NCI-H187 treated with DMSO at 0.1 percent for 48 hours (cell line): ENCODE measurements around the gene DIPK2A.

Source experiments
- DNase-seq: peaks from one replicate; lab custom pipeline; 2025; lab: John Stamatoyannopoulos, UW

Gene DIPK2A

GRCh38 chr3:143974271-143975238 lies 2.9 kb downstream of the DIPK2A start:
- DNase-seq = no peak

- DNase-seq = no peak
Measured at GRCh38 chr3:143975554-143976152, 4.0 kb downstream of the DIPK2A start.

GRCh38 chr3:143977341-143978262 lies 6.0 kb downstream of the DIPK2A start:
- no peak for DNase-seq

GRCh38 chr3:143978263-143978631 lies 6.6 kb downstream of the DIPK2A start:
- DNase-seq = no peak

GRCh38 chr3:143979041-143979440 lies 7.4 kb downstream of the DIPK2A start:
- DNase-seq = no peak

- no peak for DNase-seq
Measured at GRCh38 chr3:143979813-143980212, 8.2 kb downstream of the DIPK2A start.

GRCh38 chr3:143988306-143988705 lies 16.7 kb downstream of the DIPK2A start:
- no peak for DNase-seq

- no peak for DNase-seq
Measured at GRCh38 chr3:143989461-143989860, 17.8 kb downstream of the DIPK2A start.

GRCh38 chr3:143991713-143992112 lies 20.1 kb downstream of the DIPK2A start:
- no peak for DNase-seq

- no peak for DNase-seq
Measured at GRCh38 chr3:143998266-143998665, 26.6 kb downstream of the DIPK2A start.

GRCh38 chr3:144003051-144003450 lies 31.4 kb downstream of the DIPK2A start:
- no peak for DNase-seq

- no peak for DNase-seq
Measured at GRCh38 chr3:144010371-144010770, 38.7 kb downstream of the DIPK2A start.

- no peak for DNase-seq
Measured at GRCh38 chr3:144011251-144011799, 39.7 kb downstream of the DIPK2A start.

- no peak for DNase-seq
Measured at GRCh38 chr3:144015133-144015532, 43.5 kb downstream of the DIPK2A start.

- no peak for DNase-seq
Measured at GRCh38 chr3:144018776-144019175, 47.2 kb downstream of the DIPK2A start.
